GM23338 (cell line): ENCODE measurements around the gene MAGEE1. TPM values are rescaled to one million over a fixed set of nuclear protein-coding genes. Genes with fewer than 3 reads are reported as not detected.

Source experiments
- ATAC-seq: fragments of 200-7000 bp; cut with Tn5 transposase; 3 replicates; pipeline ENCODE4 v1.9.1; 2020
- DNase-seq: peaks from one replicate; pipeline ENCODE4 v3.0.0-alpha.2; 2015; ENCODE audit warnings: low spot score
- H2AFZ ChIP-seq: fragments of 200-600 bp; sonication (generic); 2 replicates; pipeline ENCODE4 v1.8.0; 2016; ENCODE audit warnings: antibody characterized with exemption, mild to moderate bottlenecking, moderate library complexity
- H3F3A ChIP-seq: fragments of 200-600 bp; sonication (generic); replicated peaks from 2 replicates; pipeline ENCODE4 v1.8.0; 2017; ENCODE audit warnings: antibody characterized with exemption, mixed run types, low read depth
- H3K27ac ChIP-seq: fragments of 200-600 bp; sonication (generic); 2 replicates; pipeline ENCODE4 v1.6.1; 2016; ENCODE audit warnings: low read depth
- H3K27me3 ChIP-seq: fragments of 200-600 bp; sonication (generic); 2 replicates; pipeline ENCODE4 v1.8.0; 2016; ENCODE audit warnings: mild to moderate bottlenecking, mixed run types, moderate library complexity; ENCODE audit not compliant: insufficient read depth
- H3K36me3 ChIP-seq: fragments of 200-600 bp; sonication (generic); 2 replicates; pipeline ENCODE4 v1.8.0; 2016; ENCODE audit warnings: mild to moderate bottlenecking; ENCODE audit not compliant: insufficient read depth
- H3K4me1 ChIP-seq: fragments of 200-600 bp; sonication (generic); 2 replicates; pipeline ENCODE4 v1.8.0; 2016; ENCODE audit warnings: mild to moderate bottlenecking, moderate library complexity; ENCODE audit not compliant: insufficient read depth
- H3K4me2 ChIP-seq: fragments of 200-600 bp; sonication (generic); 2 replicates; pipeline ENCODE4 v1.7.1; 2017; ENCODE audit warnings: mixed run types
- H3K4me3 ChIP-seq: fragments of 200-600 bp; sonication (generic); 2 replicates; pipeline ENCODE4 v1.6.1; 2016; ENCODE audit warnings: mixed run types
- H3K79me2 ChIP-seq: fragments of 200-600 bp; sonication (generic); replicated peaks from 2 replicates; pipeline ENCODE4 v1.8.0; 2017; ENCODE audit warnings: mild to moderate bottlenecking; ENCODE audit not compliant: insufficient read depth
- H3K9me2 ChIP-seq: fragments of 200-600 bp; sonication (generic); 2 replicates; pipeline ENCODE4 v1.8.0; 2017; ENCODE audit not compliant: insufficient read depth
- H4K20me1 ChIP-seq: fragments of 200-600 bp; sonication (generic); replicated peaks from 2 replicates; pipeline ENCODE4 v1.8.0; 2017; ENCODE audit warnings: mild to moderate bottlenecking; ENCODE audit not compliant: insufficient read depth
- H3K27ac Mint-ChIP-seq: 2 replicates; pipeline ENCODE4 v1.8.0; 2020; ENCODE audit warnings: inconsistent platforms, mild to moderate bottlenecking, moderate library complexity, mixed read lengths
- H3K27me3 Mint-ChIP-seq: 3 replicates; pipeline ENCODE4 v1.8.0; 2022; ENCODE audit warnings: low read depth, mild to moderate bottlenecking, moderate library complexity, mixed read lengths, inconsistent platforms; ENCODE audit not compliant: insufficient read depth, poor library complexity
- H3K36me3 Mint-ChIP-seq: 3 replicates; pipeline ENCODE4 v1.8.0; 2021; ENCODE audit warnings: low read depth, mild to moderate bottlenecking, inconsistent platforms, moderate library complexity, mixed read lengths
- H3K4me1 Mint-ChIP-seq: 3 replicates; pipeline ENCODE4 v1.8.0; 2020; ENCODE audit warnings: mild to moderate bottlenecking, inconsistent platforms, mixed read lengths
- H3K4me3 Mint-ChIP-seq: 3 replicates; pipeline ENCODE4 v1.8.0; 2021; ENCODE audit warnings: moderate library complexity, mild to moderate bottlenecking, inconsistent platforms, mixed read lengths
- H3K9me3 Mint-ChIP-seq: 3 replicates; pipeline ENCODE4 v1.8.0; 2020; ENCODE audit warnings: moderate library complexity, mild to moderate bottlenecking, inconsistent platforms, mixed read lengths
- CTCF ChIP-seq, 2 experiments: fragments of 200-600 bp in 1 of 2; sonication (generic) in 1 of 2; conservative IDR thresholded peaks; 2 replicates each; pipeline versions ENCODE4 v1.5.1 to v1.6.1; 2016 to 2017; ENCODE audit warnings: antibody characterized with exemption in 2 of 2, low read depth in 2 of 2, mild to moderate bottlenecking in 2 of 2, moderate library complexity in 1 of 2
- EZH2 ChIP-seq: fragments of 200-600 bp; sonication (generic); IDR thresholded peaks from one replicate; pipeline ENCODE4 v1.8.0; 2017; ENCODE audit warnings: antibody characterized with exemption, mild to moderate bottlenecking, low read depth; ENCODE audit not compliant: unreplicated experiment
- POLR2AphosphoS5 ChIP-seq: IDR thresholded peaks from 2 replicates; pipeline ENCODE4 v1.6.1; 2016; ENCODE audit warnings: antibody characterized with exemption, low read depth
- STAT1 ChIP-seq: IDR thresholded peaks from one replicate; pipeline ENCODE4 v1.6.1; 2016; ENCODE audit warnings: antibody characterized with exemption; ENCODE audit not compliant: unreplicated experiment
- ZNF331 ChIP-seq: fragments of 250-450 bp; sonication (Bioruptor Pico); IDR thresholded peaks from 2 replicates; pipeline ENCODE4 v1.5.0; 2020; ENCODE audit warnings: low read depth, mild to moderate bottlenecking, moderate library complexity
- long read RNA-seq: library from polyadenylated mRNA; unstranded; transcript quantifications from one replicate; pipeline ENCODE4 v2.0.0, GENCODE V29; 2020; ENCODE audit not compliant: unreplicated experiment
- polyA plus RNA-seq: library from polyadenylated mRNA; unstranded; fragments of >200 nt; fragmentation: Nextera tagmentation; extraction: Ambion mirVana; gene quantifications from 2 replicates; pipeline ENCODE4 v1.2.1, GENCODE V29; 2016
- total RNA-seq: library from RNA; depleted of rRNA; stranded (reverse); fragments of >200 nt; shearing (Covaris generic); gene quantifications from 2 replicates; pipeline ENCODE4 v1.2.3, GENCODE V29; 2014; rRNA removed
- TF ChIP-seq, protein P1 (sequence below): IDR thresholded peaks from one replicate; pipeline ENCODE4 v1.6.1; 2018; ENCODE audit warnings: antibody characterized with exemption; ENCODE audit not compliant: unreplicated experiment

MAGEE1 gene, protein sequence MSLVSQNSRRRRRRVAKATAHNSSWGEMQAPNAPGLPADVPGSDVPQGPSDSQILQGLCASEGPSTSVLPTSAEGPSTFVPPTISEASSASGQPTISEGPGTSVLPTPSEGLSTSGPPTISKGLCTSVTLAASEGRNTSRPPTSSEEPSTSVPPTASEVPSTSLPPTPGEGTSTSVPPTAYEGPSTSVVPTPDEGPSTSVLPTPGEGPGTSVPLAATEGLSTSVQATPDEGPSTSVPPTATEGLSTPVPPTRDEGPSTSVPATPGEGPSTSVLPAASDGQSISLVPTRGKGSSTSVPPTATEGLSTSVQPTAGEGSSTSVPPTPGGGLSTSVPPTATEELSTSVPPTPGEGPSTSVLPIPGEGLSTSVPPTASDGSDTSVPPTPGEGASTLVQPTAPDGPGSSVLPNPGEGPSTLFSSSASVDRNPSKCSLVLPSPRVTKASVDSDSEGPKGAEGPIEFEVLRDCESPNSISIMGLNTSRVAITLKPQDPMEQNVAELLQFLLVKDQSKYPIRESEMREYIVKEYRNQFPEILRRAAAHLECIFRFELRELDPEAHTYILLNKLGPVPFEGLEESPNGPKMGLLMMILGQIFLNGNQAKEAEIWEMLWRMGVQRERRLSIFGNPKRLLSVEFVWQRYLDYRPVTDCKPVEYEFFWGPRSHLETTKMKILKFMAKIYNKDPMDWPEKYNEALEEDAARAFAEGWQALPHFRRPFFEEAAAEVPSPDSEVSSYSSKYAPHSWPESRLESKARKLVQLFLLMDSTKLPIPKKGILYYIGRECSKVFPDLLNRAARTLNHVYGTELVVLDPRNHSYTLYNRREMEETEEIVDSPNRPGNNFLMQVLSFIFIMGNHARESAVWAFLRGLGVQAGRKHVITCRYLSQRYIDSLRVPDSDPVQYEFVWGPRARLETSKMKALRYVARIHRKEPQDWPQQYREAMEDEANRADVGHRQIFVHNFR
- total RNA-seq, result 10.0 and 11.6 TPM in 2 replicates
- 1.5 and 1.9 TPM in 2 replicates for polyA plus RNA-seq
- long read RNA-seq, result 0 reads

GRCh38 chrX:76427560-76428242, at the start of gene MAGEE1:
Gene MAGEE1, plus strand, starts transcription at chrX:76427710. Its CDS starts 221 bp downstream, at chrX:76427931.
- Histone ChIP-seq H3K27me3 (no peaks in the 10 kb centered on the region), H3K79me2 (peaks cover 15% of the 10 kb centered on the region; the same call in 1 of the 2 replicates), H3K27ac (no peak within 1 kb of the TSS), H3F3A (no peaks in the 10 kb centered on the region), H3K4me3 (peak within 1 kb of the TSS; percentile 68), H3K4me1 (no peaks in the 10 kb centered on the region), H4K20me1 (no peaks in the 10 kb centered on the region), H3K36me3 (no peaks in the 10 kb centered on the region), H3K4me2 (peak within 1 kb of the TSS; percentile 78), H2AFZ (peak within 1 kb of the TSS; percentile 32; the same call in 1 of the 2 replicates), H3K9me2 (no peaks in the 10 kb centered on the region)
- TF ChIP-seq CTCF (conservative IDR thresholded peaks at IDR 0.05; ENCODE audit: low read depth in 2 of 2), result no peak
- peak; percentile 41; the same call in 1 of the 2 replicates for TF ChIP-seq POLR2AphosphoS5
- Mint-ChIP-seq H3K27ac (no peak within 1 kb of the TSS), H3K36me3 (no peaks in the 10 kb centered on the region), H3K9me3 (no peaks in the 10 kb centered on the region), H3K4me3 (peak within 1 kb of the TSS; percentile 83), H3K4me1 (0 out of 3 replicates have a peak, but pooled peaks cover 2% of the 10 kb centered on the region), H3K27me3 (peaks cover 3% of the 10 kb centered on the region)
- DNase-seq, result peak; percentile 63
- peak; percentile 69 for ATAC-seq

DNA sequence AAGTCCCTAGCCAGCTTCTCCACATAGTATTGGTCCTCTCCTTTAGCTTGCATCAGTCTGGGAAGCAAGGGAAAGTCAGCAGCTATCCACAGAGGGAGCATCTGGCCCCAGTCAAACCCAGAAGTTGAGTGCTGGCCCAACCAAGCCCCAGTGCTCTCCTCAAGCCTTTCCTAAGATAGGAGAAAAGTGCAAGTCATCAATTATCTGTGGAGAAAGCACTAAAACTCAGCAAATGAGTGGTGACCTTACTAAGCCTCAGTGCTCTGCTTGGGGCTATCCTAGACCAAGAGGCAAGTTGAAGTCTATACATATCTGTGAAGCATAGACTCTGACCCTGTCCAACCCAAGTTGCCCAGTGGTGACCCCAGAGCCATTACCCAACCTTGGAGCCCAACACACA, 28.5 kb upstream of the MAGEE1 start:
- H3K9me2 ChIP-seq, result no peaks in the 10 kb centered on the region
- no peak overlapping the region for H3K4me3 ChIP-seq
- Mint-ChIP-seq H3K27me3 (no peaks in the 10 kb centered on the region), H3K36me3 (0 out of 3 replicates have a peak, but pooled peaks cover 2% of the 10 kb centered on the region), H3K4me1 (no peaks in the 10 kb centered on the region), H3K9me3 (peaks cover 11% of the 10 kb centered on the region), H3K27ac (no peak overlapping the region), H3K4me3 (no peak overlapping the region)
- H4K20me1 ChIP-seq, result no peaks in the 10 kb centered on the region
- ATAC-seq, result no peak
- no peaks in the 10 kb centered on the region for H3K27me3 ChIP-seq
- DNase-seq, result no peak
- H3K4me1 ChIP-seq, result no peaks in the 10 kb centered on the region
- no peaks in the 10 kb centered on the region for H3K36me3 ChIP-seq
- H2AFZ ChIP-seq, result no peak overlapping the region
- no peak overlapping the region for H3K4me2 ChIP-seq
- no peak overlapping the region for H3K27ac ChIP-seq
- no peaks in the 10 kb centered on the region for H3K79me2 ChIP-seq
- no peaks in the 10 kb centered on the region for H3F3A ChIP-seq
- TF ChIP-seq STAT1 (no peak), ZNF331 (CRISPR knock-in tag) (no peak), CTCF (conservative IDR thresholded peaks at IDR 0.05; ENCODE audit: low read depth in 2 of 2) (no peak), EZH2 (no peak)
- TF ChIP-seq, protein P1, sequence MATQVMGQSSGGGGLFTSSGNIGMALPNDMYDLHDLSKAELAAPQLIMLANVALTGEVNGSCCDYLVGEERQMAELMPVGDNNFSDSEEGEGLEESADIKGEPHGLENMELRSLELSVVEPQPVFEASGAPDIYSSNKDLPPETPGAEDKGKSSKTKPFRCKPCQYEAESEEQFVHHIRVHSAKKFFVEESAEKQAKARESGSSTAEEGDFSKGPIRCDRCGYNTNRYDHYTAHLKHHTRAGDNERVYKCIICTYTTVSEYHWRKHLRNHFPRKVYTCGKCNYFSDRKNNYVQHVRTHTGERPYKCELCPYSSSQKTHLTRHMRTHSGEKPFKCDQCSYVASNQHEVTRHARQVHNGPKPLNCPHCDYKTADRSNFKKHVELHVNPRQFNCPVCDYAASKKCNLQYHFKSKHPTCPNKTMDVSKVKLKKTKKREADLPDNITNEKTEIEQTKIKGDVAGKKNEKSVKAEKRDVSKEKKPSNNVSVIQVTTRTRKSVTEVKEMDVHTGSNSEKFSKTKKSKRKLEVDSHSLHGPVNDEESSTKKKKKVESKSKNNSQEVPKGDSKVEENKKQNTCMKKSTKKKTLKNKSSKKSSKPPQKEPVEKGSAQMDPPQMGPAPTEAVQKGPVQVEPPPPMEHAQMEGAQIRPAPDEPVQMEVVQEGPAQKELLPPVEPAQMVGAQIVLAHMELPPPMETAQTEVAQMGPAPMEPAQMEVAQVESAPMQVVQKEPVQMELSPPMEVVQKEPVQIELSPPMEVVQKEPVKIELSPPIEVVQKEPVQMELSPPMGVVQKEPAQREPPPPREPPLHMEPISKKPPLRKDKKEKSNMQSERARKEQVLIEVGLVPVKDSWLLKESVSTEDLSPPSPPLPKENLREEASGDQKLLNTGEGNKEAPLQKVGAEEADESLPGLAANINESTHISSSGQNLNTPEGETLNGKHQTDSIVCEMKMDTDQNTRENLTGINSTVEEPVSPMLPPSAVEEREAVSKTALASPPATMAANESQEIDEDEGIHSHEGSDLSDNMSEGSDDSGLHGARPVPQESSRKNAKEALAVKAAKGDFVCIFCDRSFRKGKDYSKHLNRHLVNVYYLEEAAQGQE, result no peak
